ENCODE measurements around the gene COL6A2. TPM values are rescaled to one million over a fixed set of nuclear protein-coding genes. Genes with fewer than 3 reads are reported as not detected.

COL6A2 gene
- total and polyA plus RNA-seq, 2 experiments from 2014 or later = 28.4 to 89.2 TPM

DNA sequence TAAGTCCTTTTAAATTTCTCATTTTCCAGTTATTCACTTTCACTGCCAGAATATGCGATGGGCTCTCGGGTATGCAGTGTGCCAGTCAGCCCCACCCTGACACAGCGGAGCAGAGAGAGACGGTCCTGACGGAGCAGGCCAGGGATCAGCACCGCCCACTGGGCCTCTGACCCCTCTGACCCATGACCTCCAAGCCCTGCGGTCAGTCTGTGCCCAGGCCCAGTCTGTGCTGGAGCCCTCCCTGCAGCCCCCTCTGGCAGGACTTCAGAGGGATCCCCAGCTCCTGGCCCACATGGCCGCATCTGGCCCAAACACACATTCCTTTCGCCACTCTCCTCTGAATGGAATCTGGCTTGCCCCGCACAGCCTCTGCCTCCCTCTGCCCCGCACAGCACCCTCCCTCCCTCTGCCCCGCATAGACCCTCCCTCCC is 43.4 kb upstream of the COL6A2 start:
- Histone ChIP-seq H3K27me3 (ENCODE audit: insufficient read depth) (no peaks in the 10 kb centered on the region), H3F3A (replicated peaks; ENCODE audit: low read depth) (0 out of 2 replicates have a peak, but pooled peaks cover 9% of the 10 kb centered on the region), H3K4me3 (no peak overlapping the region), H3K27ac (ENCODE audit: low read depth) (no peak overlapping the region), H3K79me2 (replicated peaks; ENCODE audit: insufficient read depth) (no peaks in the 10 kb centered on the region), H2AFZ (peak overlapping the region; percentile 66; the same call in 1 of the 2 replicates), H3K4me2 (no peak overlapping the region), H3K4me1 (ENCODE audit: insufficient read depth) (peaks cover 4% of the 10 kb centered on the region; the same call in 1 of the 2 replicates), H3K36me3 (ENCODE audit: insufficient read depth) (no peaks in the 10 kb centered on the region), H3K9me2 (ENCODE audit: insufficient read depth) (no peaks in the 10 kb centered on the region), H4K20me1 (replicated peaks; ENCODE audit: insufficient read depth) (no peaks in the 10 kb centered on the region)
- TF ChIP-seq CREB1 (CRISPR knock-in tag; IDR thresholded peaks at IDR 0.05; ENCODE audit: low read depth) (no peak), EZH2 (IDR thresholded peaks at IDR 0.05; ENCODE audit: low read depth, unreplicated experiment) (no peak), ZNF331 (CRISPR knock-in tag; IDR thresholded peaks at IDR 0.05; ENCODE audit: low read depth) (no peak)
- ATAC-seq (peak; percentile 54), DNase-seq (ENCODE audit: low spot score) (peak; percentile 52)
- peaks cover 15% of the 10 kb centered on the region for H3K36me3 Mint-ChIP-seq (ENCODE audit: low read depth)
- peaks cover 20% of the 10 kb centered on the region for H3K9me3 Mint-ChIP-seq
- peaks cover 12% of the 10 kb centered on the region for H3K4me1 Mint-ChIP-seq
- H3K27ac Mint-ChIP-seq = no peak overlapping the region; the same call in 1 of the 2 replicates
- H3K27me3 Mint-ChIP-seq (ENCODE audit: insufficient read depth, low read depth, poor library complexity) = peaks cover 9% of the 10 kb centered on the region
- no peak overlapping the region; the same call in 2 of the 3 replicates for H3K4me3 Mint-ChIP-seq

DNA sequence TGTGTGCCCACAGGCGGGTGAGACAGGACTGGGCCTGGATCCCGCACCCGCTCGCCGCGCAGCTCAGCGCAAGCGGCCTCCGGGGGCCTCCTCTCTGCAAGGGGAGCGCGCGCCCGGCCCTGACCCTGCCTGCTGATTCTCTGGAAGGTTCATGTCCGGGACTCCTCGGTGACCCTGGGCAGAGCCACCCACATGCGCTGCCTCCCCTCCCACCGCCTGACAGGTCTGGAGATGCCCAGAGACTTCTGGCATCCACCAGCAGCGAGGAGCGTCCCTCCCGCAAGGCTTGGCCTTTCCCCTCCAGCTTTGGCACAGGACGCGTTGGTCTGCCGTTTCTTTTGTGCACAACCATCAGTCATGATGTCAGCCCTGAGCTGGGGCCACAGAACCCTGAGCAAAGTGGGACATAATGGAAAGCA is 42.0 kb upstream of the COL6A2 start:
- Mint-ChIP-seq H3K36me3 (ENCODE audit: low read depth) (peaks cover 17% of the 10 kb centered on the region), H3K27ac (no peak overlapping the region), H3K4me3 (no peak overlapping the region), H3K9me3 (peaks cover 34% of the 10 kb centered on the region), H3K27me3 (ENCODE audit: insufficient read depth, low read depth, poor library complexity) (peaks cover 9% of the 10 kb centered on the region), H3K4me1 (peaks cover 12% of the 10 kb centered on the region)
- Histone ChIP-seq H2AFZ (peak overlapping the region; percentile 88), H3K9me2 (ENCODE audit: insufficient read depth) (no peaks in the 10 kb centered on the region), H3K4me3 (no peak overlapping the region), H3K27me3 (ENCODE audit: insufficient read depth) (no peaks in the 10 kb centered on the region), H3K4me1 (ENCODE audit: insufficient read depth) (no peaks in the 10 kb centered on the region), H3K27ac (ENCODE audit: low read depth) (no peak overlapping the region), H4K20me1 (replicated peaks; ENCODE audit: insufficient read depth) (no peaks in the 10 kb centered on the region), H3K36me3 (ENCODE audit: insufficient read depth) (no peaks in the 10 kb centered on the region), H3K79me2 (replicated peaks; ENCODE audit: insufficient read depth) (no peaks in the 10 kb centered on the region), H3F3A (replicated peaks; ENCODE audit: low read depth) (0 out of 2 replicates have a peak, but pooled peaks cover 9% of the 10 kb centered on the region), H3K4me2 (no peak overlapping the region)
- ATAC-seq (no peak), DNase-seq (ENCODE audit: low spot score) (no peak)
- TF ChIP-seq CREB1 (CRISPR knock-in tag; IDR thresholded peaks at IDR 0.05; ENCODE audit: low read depth) (no peak), EZH2phosphoT487 (IDR thresholded peaks at IDR 0.05; ENCODE audit: unreplicated experiment) (no peak), JUNB (IDR thresholded peaks at IDR 0.05; ENCODE audit: unreplicated experiment) (no peak), NANOG (IDR thresholded peaks at IDR 0.05; ENCODE audit: borderline replicate concordance) (no peak), ZNF331 (CRISPR knock-in tag; IDR thresholded peaks at IDR 0.05; ENCODE audit: low read depth) (no peak), EZH2 (IDR thresholded peaks at IDR 0.05; ENCODE audit: low read depth, unreplicated experiment) (no peak)
- TF ChIP-seq, protein P1, sequence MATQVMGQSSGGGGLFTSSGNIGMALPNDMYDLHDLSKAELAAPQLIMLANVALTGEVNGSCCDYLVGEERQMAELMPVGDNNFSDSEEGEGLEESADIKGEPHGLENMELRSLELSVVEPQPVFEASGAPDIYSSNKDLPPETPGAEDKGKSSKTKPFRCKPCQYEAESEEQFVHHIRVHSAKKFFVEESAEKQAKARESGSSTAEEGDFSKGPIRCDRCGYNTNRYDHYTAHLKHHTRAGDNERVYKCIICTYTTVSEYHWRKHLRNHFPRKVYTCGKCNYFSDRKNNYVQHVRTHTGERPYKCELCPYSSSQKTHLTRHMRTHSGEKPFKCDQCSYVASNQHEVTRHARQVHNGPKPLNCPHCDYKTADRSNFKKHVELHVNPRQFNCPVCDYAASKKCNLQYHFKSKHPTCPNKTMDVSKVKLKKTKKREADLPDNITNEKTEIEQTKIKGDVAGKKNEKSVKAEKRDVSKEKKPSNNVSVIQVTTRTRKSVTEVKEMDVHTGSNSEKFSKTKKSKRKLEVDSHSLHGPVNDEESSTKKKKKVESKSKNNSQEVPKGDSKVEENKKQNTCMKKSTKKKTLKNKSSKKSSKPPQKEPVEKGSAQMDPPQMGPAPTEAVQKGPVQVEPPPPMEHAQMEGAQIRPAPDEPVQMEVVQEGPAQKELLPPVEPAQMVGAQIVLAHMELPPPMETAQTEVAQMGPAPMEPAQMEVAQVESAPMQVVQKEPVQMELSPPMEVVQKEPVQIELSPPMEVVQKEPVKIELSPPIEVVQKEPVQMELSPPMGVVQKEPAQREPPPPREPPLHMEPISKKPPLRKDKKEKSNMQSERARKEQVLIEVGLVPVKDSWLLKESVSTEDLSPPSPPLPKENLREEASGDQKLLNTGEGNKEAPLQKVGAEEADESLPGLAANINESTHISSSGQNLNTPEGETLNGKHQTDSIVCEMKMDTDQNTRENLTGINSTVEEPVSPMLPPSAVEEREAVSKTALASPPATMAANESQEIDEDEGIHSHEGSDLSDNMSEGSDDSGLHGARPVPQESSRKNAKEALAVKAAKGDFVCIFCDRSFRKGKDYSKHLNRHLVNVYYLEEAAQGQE (IDR thresholded peaks at IDR 0.05; ENCODE audit: unreplicated experiment) = no peak
- TF ChIP-seq, protein P2, sequence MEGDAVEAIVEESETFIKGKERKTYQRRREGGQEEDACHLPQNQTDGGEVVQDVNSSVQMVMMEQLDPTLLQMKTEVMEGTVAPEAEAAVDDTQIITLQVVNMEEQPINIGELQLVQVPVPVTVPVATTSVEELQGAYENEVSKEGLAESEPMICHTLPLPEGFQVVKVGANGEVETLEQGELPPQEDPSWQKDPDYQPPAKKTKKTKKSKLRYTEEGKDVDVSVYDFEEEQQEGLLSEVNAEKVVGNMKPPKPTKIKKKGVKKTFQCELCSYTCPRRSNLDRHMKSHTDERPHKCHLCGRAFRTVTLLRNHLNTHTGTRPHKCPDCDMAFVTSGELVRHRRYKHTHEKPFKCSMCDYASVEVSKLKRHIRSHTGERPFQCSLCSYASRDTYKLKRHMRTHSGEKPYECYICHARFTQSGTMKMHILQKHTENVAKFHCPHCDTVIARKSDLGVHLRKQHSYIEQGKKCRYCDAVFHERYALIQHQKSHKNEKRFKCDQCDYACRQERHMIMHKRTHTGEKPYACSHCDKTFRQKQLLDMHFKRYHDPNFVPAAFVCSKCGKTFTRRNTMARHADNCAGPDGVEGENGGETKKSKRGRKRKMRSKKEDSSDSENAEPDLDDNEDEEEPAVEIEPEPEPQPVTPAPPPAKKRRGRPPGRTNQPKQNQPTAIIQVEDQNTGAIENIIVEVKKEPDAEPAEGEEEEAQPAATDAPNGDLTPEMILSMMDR (conservative IDR thresholded peaks at IDR 0.05; ENCODE audit: low read depth in 2 of 2) = no peak
- TF ChIP-seq, protein P3, sequence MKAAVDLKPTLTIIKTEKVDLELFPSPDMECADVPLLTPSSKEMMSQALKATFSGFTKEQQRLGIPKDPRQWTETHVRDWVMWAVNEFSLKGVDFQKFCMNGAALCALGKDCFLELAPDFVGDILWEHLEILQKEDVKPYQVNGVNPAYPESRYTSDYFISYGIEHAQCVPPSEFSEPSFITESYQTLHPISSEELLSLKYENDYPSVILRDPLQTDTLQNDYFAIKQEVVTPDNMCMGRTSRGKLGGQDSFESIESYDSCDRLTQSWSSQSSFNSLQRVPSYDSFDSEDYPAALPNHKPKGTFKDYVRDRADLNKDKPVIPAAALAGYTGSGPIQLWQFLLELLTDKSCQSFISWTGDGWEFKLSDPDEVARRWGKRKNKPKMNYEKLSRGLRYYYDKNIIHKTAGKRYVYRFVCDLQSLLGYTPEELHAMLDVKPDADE (IDR thresholded peaks at IDR 0.05) = no peak

Data from GM23338 (cell line).